ENCODE data around the gene CCDC38.

Gene CCDC38

DNA sequence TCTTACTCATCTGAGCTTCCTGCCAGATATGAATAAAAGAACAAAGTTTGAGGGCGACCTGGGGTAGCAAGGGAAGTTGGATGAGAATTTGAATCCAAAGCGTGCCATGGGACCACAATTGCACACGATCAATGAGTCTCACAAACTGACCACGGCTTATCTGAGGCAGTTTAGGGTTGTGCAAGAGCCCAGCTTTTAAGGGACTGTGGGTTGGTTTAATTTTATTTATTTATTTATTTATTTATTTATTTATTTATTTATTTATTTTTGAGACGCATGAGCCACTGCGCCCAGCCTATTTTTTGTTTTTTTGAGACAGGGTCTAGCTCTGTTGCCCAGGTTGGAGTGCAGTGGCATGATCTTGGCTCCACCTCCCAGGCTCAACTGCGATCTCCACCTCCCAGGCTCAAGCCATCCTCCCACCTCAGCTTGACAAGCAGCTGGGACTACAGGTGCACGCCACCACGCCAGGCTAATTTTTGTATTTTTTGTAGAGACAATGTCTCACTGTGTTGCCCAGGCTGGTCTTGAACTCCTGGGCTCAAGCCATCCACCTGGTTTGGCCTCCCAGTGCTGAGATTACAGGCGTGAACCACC is 1.8 kb upstream of the CCDC38 start:
- H3K4ac ChIP-seq (ENCODE audit: low read depth, low read length): no peak overlapping the region

DNA sequence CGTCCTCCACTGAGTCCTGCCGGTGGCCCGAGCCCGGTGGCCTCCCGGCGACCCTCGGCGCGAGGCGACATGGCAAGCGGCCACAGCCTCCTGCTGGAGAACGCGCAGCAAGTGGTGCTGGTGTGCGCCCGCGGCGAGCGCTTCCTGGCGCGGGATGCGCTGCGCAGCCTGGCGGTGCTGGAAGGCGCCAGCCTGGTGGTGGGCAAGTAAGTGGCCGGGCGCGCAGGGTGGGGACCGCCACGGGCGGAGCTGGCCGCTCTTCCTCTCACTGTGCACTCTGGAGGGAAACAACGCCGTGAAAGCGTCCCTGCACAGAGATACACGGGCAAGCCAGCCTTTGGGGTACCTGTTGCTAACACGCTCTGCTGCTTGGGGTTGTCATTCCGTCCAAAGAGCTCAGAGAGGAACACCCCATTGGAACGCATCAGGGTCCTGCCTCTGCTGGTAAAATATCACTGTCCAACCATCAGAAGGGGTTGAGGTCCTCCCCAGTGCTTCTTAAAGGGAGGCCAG is 972 bp upstream of the CCDC38 start, which contains the start of gene AMDHD1:
TSS of gene AMDHD1 (plus strand) at position 2 of the 513 bp plus-strand sequence. CDS start at position 70, 68 bp downstream.
- Histone ChIP-seq H3K79me2 (ENCODE audit: control insufficient read depth, insufficient read depth, low read length) (no peaks in the 10 kb centered on the region), H2BK120ac (ENCODE audit: low read depth, low read length) (no peak within 1 kb of the TSS), H3K56ac (ENCODE audit: low read length) (peak within 1 kb of the TSS; percentile 90), H3K23ac (ENCODE audit: low read length) (no peak within 1 kb of the TSS), H4K8ac (ENCODE audit: low read depth, low read length) (peak within 1 kb of the TSS; percentile 91), H3K4ac (ENCODE audit: low read depth, low read length) (peak within 1 kb of the TSS; percentile 95), H4K5ac (ENCODE audit: low read length) (no peak within 1 kb of the TSS), H3K4me3 (ENCODE audit: low read length) (peak within 1 kb of the TSS; percentile 74), H3K36me3 (ENCODE audit: control insufficient read depth, insufficient read depth, low read length) (no peaks in the 10 kb centered on the region), H2BK5ac (ENCODE audit: low read length) (no peak within 1 kb of the TSS), H3K9ac (ENCODE audit: low read length) (peak within 1 kb of the TSS; percentile 80), H3K79me1 (ENCODE audit: low read length) (no peaks in the 10 kb centered on the region), H3K18ac (ENCODE audit: low read length) (peak within 1 kb of the TSS; percentile 98), H3K27ac (ENCODE audit: low read depth, low read length) (no peak within 1 kb of the TSS), H2BK15ac (replicated peaks; ENCODE audit: low read depth) (peak within 1 kb of the TSS; percentile 47), H3K27me3 (ENCODE audit: insufficient read depth, low read length, poor library complexity) (no peaks in the 10 kb centered on the region), H3K4me2 (ENCODE audit: low read length) (peak within 1 kb of the TSS; percentile 73), H3K4me1 (ENCODE audit: control insufficient read depth, low read depth, low read length) (no peaks in the 10 kb centered on the region), H2AK5ac (ENCODE audit: low read length) (no peak within 1 kb of the TSS)
- no CpG with 5 or more reads among the region's 38 CpGs for WGBS (ENCODE audit: extremely low coverage, insufficient coverage, low lambda C conversion rate)
- peak; percentile 75 for DNase-seq

More for the DNA sequence above, 1.8 kb upstream of the CCDC38 start:
- H3K4me2 ChIP-seq (ENCODE audit: low read length): no peak overlapping the region
- no peak overlapping the region for H3K23ac ChIP-seq (ENCODE audit: low read length)
- H3K4me3 ChIP-seq (ENCODE audit: low read length): no peak overlapping the region
- H3K4me1 ChIP-seq (ENCODE audit: control insufficient read depth, low read depth, low read length): no peaks in the 10 kb centered on the region
- no peak for DNase-seq
- H4K8ac ChIP-seq (ENCODE audit: low read depth, low read length): no peak overlapping the region
- WGBS (ENCODE audit: extremely low coverage, insufficient coverage, low lambda C conversion rate): no CpG with 5 or more reads among the region's 10 CpGs
- H2BK5ac ChIP-seq (ENCODE audit: low read length): no peak overlapping the region
- no peaks in the 10 kb centered on the region for H3K79me2 ChIP-seq (ENCODE audit: control insufficient read depth, insufficient read depth, low read length)
- H3K56ac ChIP-seq (ENCODE audit: low read length): no peak overlapping the region
- no peak overlapping the region for H4K5ac ChIP-seq (ENCODE audit: low read length)
- H3K9ac ChIP-seq (ENCODE audit: low read length): no peak overlapping the region
- no peak overlapping the region for H2AK5ac ChIP-seq (ENCODE audit: low read length)
- no peaks in the 10 kb centered on the region for H3K79me1 ChIP-seq (ENCODE audit: low read length)
- no peak overlapping the region for H2BK120ac ChIP-seq (ENCODE audit: low read depth, low read length)
- H3K36me3 ChIP-seq (ENCODE audit: control insufficient read depth, insufficient read depth, low read length): no peaks in the 10 kb centered on the region
- no peaks in the 10 kb centered on the region for H3K27me3 ChIP-seq (ENCODE audit: insufficient read depth, low read length, poor library complexity)
- no peak overlapping the region for H3K18ac ChIP-seq (ENCODE audit: low read length)
- no peak overlapping the region for H2BK15ac ChIP-seq (replicated peaks; ENCODE audit: low read depth)
- H3K27ac ChIP-seq (ENCODE audit: low read depth, low read length): no peak overlapping the region

DNA sequence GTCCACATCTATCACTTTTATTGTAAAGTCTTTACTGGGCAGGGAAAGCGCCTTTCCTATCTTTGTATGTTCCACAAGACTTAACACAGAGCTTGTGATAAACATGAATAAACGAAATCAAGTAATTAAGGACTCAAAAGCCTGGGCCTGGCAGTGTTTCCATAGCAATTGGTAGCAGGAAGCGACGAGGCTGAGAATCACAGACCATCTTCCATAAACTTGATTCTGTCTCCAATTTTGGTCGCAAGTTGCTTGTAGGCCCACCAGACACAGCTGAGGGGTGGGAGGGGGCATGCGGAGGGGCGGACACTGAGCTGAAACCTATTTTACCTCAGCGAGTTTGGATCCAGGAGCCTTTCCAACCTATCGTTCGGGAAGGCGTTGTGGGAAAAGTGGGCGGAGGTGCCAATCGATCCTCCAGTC is 302 bp downstream of the CCDC38 start:
- peak overlapping the region; percentile 90 for H3K56ac ChIP-seq (ENCODE audit: low read length)
- no peak overlapping the region for H2AK5ac ChIP-seq (ENCODE audit: low read length)
- H3K79me2 ChIP-seq (ENCODE audit: control insufficient read depth, insufficient read depth, low read length): no peaks in the 10 kb centered on the region
- H3K27ac ChIP-seq (ENCODE audit: low read depth, low read length): no peak overlapping the region
- peak; percentile 67 for DNase-seq
- peak overlapping the region; percentile 74 for H3K4me3 ChIP-seq (ENCODE audit: low read length)
- no peak overlapping the region for H4K5ac ChIP-seq (ENCODE audit: low read length)
- no peak overlapping the region for H2BK5ac ChIP-seq (ENCODE audit: low read length)
- no peaks in the 10 kb centered on the region for H3K79me1 ChIP-seq (ENCODE audit: low read length)
- no peak overlapping the region for H2BK15ac ChIP-seq (replicated peaks; ENCODE audit: low read depth)
- WGBS (ENCODE audit: extremely low coverage, insufficient coverage, low lambda C conversion rate): no CpG with 5 or more reads among the region's 13 CpGs
- no peaks in the 10 kb centered on the region for H3K4me1 ChIP-seq (ENCODE audit: control insufficient read depth, low read depth, low read length)
- no peaks in the 10 kb centered on the region for H3K36me3 ChIP-seq (ENCODE audit: control insufficient read depth, insufficient read depth, low read length)
- peak overlapping the region; percentile 98 for H3K18ac ChIP-seq (ENCODE audit: low read length)
- H3K4ac ChIP-seq (ENCODE audit: low read depth, low read length): no peak overlapping the region
- peak overlapping the region; percentile 80 for H3K9ac ChIP-seq (ENCODE audit: low read length)
- peak overlapping the region; percentile 73 for H3K4me2 ChIP-seq (ENCODE audit: low read length)
- no peak overlapping the region for H3K23ac ChIP-seq (ENCODE audit: low read length)
- no peak overlapping the region for H2BK120ac ChIP-seq (ENCODE audit: low read depth, low read length)
- no peaks in the 10 kb centered on the region for H3K27me3 ChIP-seq (ENCODE audit: insufficient read depth, low read length, poor library complexity)
- H4K8ac ChIP-seq (ENCODE audit: low read depth, low read length): no peak overlapping the region

DNA sequence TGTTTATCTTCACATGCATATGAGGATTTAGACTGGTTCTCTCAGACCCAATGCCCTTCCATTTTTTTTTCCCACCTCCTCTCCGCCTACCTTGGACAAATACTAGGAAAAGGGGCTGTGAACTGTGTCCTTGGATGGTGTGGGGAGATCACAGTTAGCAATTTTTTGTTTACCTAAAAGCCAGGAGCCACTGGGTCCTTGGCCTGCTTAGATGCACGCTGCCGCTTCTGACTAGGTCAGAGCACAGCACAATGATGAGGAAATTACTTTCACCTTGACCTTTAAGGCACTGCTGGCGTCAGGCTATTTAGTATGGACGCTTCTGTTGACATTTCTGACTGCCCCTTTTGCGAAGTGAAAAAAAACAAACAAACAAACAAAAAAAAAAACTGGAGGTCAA is 1.9 kb downstream of the CCDC38 start:
- Histone ChIP-seq H3K4ac (ENCODE audit: low read depth, low read length) (no peak overlapping the region), H3K23ac (ENCODE audit: low read length) (no peak overlapping the region), H3K27me3 (ENCODE audit: insufficient read depth, low read length, poor library complexity) (no peaks in the 10 kb centered on the region), H3K79me2 (ENCODE audit: control insufficient read depth, insufficient read depth, low read length) (no peaks in the 10 kb centered on the region), H3K4me2 (ENCODE audit: low read length) (no peak overlapping the region), H2BK120ac (ENCODE audit: low read depth, low read length) (no peak overlapping the region), H3K9ac (ENCODE audit: low read length) (no peak overlapping the region), H2AK5ac (ENCODE audit: low read length) (no peak overlapping the region), H2BK5ac (ENCODE audit: low read length) (no peak overlapping the region), H3K56ac (ENCODE audit: low read length) (no peak overlapping the region), H3K4me3 (ENCODE audit: low read length) (no peak overlapping the region), H3K79me1 (ENCODE audit: low read length) (no peaks in the 10 kb centered on the region), H3K36me3 (ENCODE audit: control insufficient read depth, insufficient read depth, low read length) (no peaks in the 10 kb centered on the region), H4K5ac (ENCODE audit: low read length) (no peak overlapping the region), H3K18ac (ENCODE audit: low read length) (no peak overlapping the region), H3K27ac (ENCODE audit: low read depth, low read length) (no peak overlapping the region), H4K8ac (ENCODE audit: low read depth, low read length) (no peak overlapping the region), H2BK15ac (replicated peaks; ENCODE audit: low read depth) (no peak overlapping the region), H3K4me1 (ENCODE audit: control insufficient read depth, low read depth, low read length) (no peaks in the 10 kb centered on the region)
- WGBS (ENCODE audit: extremely low coverage, insufficient coverage, low lambda C conversion rate): no CpG with 5 or more reads among the region's 6 CpGs
- DNase-seq: no peak

DNA sequence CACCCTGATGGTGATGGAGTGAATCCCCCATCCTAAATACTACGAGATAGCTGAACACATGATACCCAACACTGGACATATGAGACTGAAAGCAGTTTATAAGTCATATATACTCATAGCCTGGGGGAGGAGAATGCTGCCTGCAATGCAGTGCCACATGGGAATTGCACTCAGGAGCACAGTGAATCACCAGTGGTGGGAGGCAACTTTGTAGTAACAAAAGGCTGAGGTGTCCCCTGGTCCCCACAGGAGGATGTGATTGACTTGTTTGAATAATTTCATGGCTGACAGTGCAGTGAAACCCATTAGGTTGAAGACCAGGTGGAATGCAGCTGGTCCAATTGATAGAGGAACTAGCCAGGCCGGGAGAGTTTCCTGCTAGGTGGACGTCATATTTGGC is 20.2 kb downstream of the CCDC38 start:
- DNase-seq: no peak
- no peaks in the 10 kb centered on the region for H3K79me1 ChIP-seq (ENCODE audit: low read length)

DNA sequence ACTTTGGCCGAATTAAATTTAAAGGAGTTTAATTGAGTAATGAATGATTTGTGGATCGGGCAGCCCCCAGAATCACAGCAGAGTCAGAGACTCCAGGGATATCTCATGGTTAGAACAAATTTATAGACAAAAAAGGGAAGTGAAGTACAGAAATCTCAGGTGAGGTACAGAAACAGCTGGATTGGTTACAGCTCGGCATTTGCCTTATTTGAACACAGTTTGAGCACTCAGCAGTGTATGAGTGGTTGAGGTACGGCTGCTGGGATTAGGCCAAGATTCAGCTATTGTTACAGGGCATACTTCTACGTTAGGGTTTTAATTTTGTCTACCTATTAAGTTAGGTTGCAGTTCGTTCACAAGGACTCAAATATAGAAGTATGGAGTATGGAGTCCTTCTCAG is 23.3 kb downstream of the CCDC38 start:
- Histone ChIP-seq H3K27me3 (ENCODE audit: insufficient read depth, low read length, poor library complexity) (no peaks in the 10 kb centered on the region), H3K9ac (ENCODE audit: low read length) (no peak overlapping the region), H3K79me2 (ENCODE audit: control insufficient read depth, insufficient read depth, low read length) (no peaks in the 10 kb centered on the region), H3K18ac (ENCODE audit: low read length) (no peak overlapping the region), H3K4me1 (ENCODE audit: control insufficient read depth, low read depth, low read length) (no peaks in the 10 kb centered on the region), H2BK120ac (ENCODE audit: low read depth, low read length) (no peak overlapping the region), H3K27ac (ENCODE audit: low read depth, low read length) (no peak overlapping the region), H2AK5ac (ENCODE audit: low read length) (no peak overlapping the region), H3K79me1 (ENCODE audit: low read length) (no peaks in the 10 kb centered on the region), H3K23ac (ENCODE audit: low read length) (no peak overlapping the region), H3K4ac (ENCODE audit: low read depth, low read length) (no peak overlapping the region), H4K8ac (ENCODE audit: low read depth, low read length) (no peak overlapping the region), H2BK15ac (replicated peaks; ENCODE audit: low read depth) (no peak overlapping the region), H4K5ac (ENCODE audit: low read length) (no peak overlapping the region), H2BK5ac (ENCODE audit: low read length) (no peak overlapping the region), H3K56ac (ENCODE audit: low read length) (no peak overlapping the region), H3K4me2 (ENCODE audit: low read length) (no peak overlapping the region), H3K4me3 (ENCODE audit: low read length) (no peak overlapping the region), H3K36me3 (ENCODE audit: control insufficient read depth, insufficient read depth, low read length) (no peaks in the 10 kb centered on the region)
- WGBS (ENCODE audit: extremely low coverage, insufficient coverage, low lambda C conversion rate): 100% methylated on average over 1 of the region's 6 CpGs
- no peak for DNase-seq

More for the DNA sequence above, 20.2 kb downstream of the CCDC38 start:
- H2AK5ac ChIP-seq (ENCODE audit: low read length): no peak overlapping the region
- no peak overlapping the region for H3K56ac ChIP-seq (ENCODE audit: low read length)
- H2BK15ac ChIP-seq (replicated peaks; ENCODE audit: low read depth): no peak overlapping the region
- H3K4me1 ChIP-seq (ENCODE audit: control insufficient read depth, low read depth, low read length): no peaks in the 10 kb centered on the region
- H3K18ac ChIP-seq (ENCODE audit: low read length): no peak overlapping the region
- H3K9ac ChIP-seq (ENCODE audit: low read length): no peak overlapping the region
- H3K79me2 ChIP-seq (ENCODE audit: control insufficient read depth, insufficient read depth, low read length): no peaks in the 10 kb centered on the region
- H4K8ac ChIP-seq (ENCODE audit: low read depth, low read length): no peak overlapping the region
- no peak overlapping the region for H2BK5ac ChIP-seq (ENCODE audit: low read length)
- no peak overlapping the region for H3K4me2 ChIP-seq (ENCODE audit: low read length)
- no peak overlapping the region for H3K27ac ChIP-seq (ENCODE audit: low read depth, low read length)
- H2BK120ac ChIP-seq (ENCODE audit: low read depth, low read length): no peak overlapping the region
- H3K4me3 ChIP-seq (ENCODE audit: low read length): no peak overlapping the region
- no peak overlapping the region for H4K5ac ChIP-seq (ENCODE audit: low read length)
- no peak overlapping the region for H3K4ac ChIP-seq (ENCODE audit: low read depth, low read length)
- no peak overlapping the region for H3K23ac ChIP-seq (ENCODE audit: low read length)
- no peaks in the 10 kb centered on the region for H3K27me3 ChIP-seq (ENCODE audit: insufficient read depth, low read length, poor library complexity)
- no CpG with 5 or more reads among the region's 3 CpGs for WGBS (ENCODE audit: extremely low coverage, insufficient coverage, low lambda C conversion rate)
- no peaks in the 10 kb centered on the region for H3K36me3 ChIP-seq (ENCODE audit: control insufficient read depth, insufficient read depth, low read length)

All from mesendoderm (in vitro differentiated cells).